HEK293 (cell line): Measurements from ENCODE around the gene FAM174B.

ENCODE experiments used
- CTCF ChIA-PET: fragments of 350-600 bp; formaldehyde crosslinking; extraction: SDS; loops from one replicate; lab custom pipeline; 2021; ENCODE audit warnings: antibody characterized with exemption; lab: Yijun Ruan, JAX
- POLR2A ChIA-PET: fragments of 300-600 bp; formaldehyde crosslinking; extraction: SDS; loops from one replicate; lab custom pipeline; 2020; ENCODE audit warnings: antibody characterized with exemption, inconsistent platforms; lab: Yijun Ruan, JAX
- H3K27ac ChIP-seq: fragments of 200-500 bp; sonication (Bioruptor generic); 2 replicates; pipeline ENCODE4 v1.5.1; 2014; ENCODE audit warnings: low read depth, low read length, control low read depth, inconsistent platforms; ENCODE audit errors: extremely low read depth
- H3K36me3 ChIP-seq, 2 experiments: fragments of 200-500 bp in 1 of 2; sonication (Bioruptor generic) in 1 of 2; 1 replicate in 1 of 2; 2 replicates in 1 of 2; pipeline ENCODE4 v1.5.1; 2014 to 2017; ENCODE audit warnings: inconsistent platforms in 2 of 2, low read length in 2 of 2; ENCODE audit not compliant: control insufficient read depth in 2 of 2, insufficient read depth in 1 of 2
- H3K4me1 ChIP-seq: fragments of 200-500 bp; sonication (Bioruptor generic); 2 replicates; pipeline ENCODE4 v1.5.1; 2014; ENCODE audit warnings: mild to moderate bottlenecking, low read length, inconsistent platforms; ENCODE audit not compliant: control insufficient read depth, insufficient read depth
- H3K4me3 ChIP-seq: 2 replicates; pipeline ENCODE4 v1.5.1; 2011; ENCODE audit warnings: low read depth, mild to moderate bottlenecking, control low read depth, low read length, moderate library complexity
- H3K9me3 ChIP-seq: fragments of 200-500 bp; sonication (Bioruptor generic); 2 replicates; pipeline ENCODE4 v1.5.1; 2014; ENCODE audit warnings: low read depth, low read length, inconsistent platforms; ENCODE audit not compliant: control insufficient read depth, insufficient read depth
- AEBP2 ChIP-seq: fragments of 450-650 bp; formaldehyde crosslinking; IDR thresholded peaks from 2 replicates; pipeline ENCODE4 v1.5.1; 2016; ENCODE audit warnings: missing biosample characterization, missing genetic modification characterization, borderline replicate concordance
- EGR2 ChIP-seq: fragments of 450-650 bp; formaldehyde crosslinking; IDR thresholded peaks from 2 replicates; pipeline ENCODE4 v1.5.1; 2016; ENCODE audit warnings: low read depth, missing biosample characterization, missing genetic modification characterization
- KLF16 ChIP-seq: fragments of 450-650 bp; formaldehyde crosslinking; IDR thresholded peaks from 2 replicates; pipeline ENCODE4 v1.5.1; 2017; ENCODE audit warnings: missing biosample characterization, missing genetic modification characterization
- MYNN ChIP-seq: fragments of 450-650 bp; formaldehyde crosslinking; IDR thresholded peaks from 2 replicates; pipeline ENCODE4 v1.5.1; 2016; ENCODE audit warnings: missing biosample characterization, missing genetic modification characterization, borderline replicate concordance
- PRDM1 ChIP-seq: fragments of 450-650 bp; formaldehyde crosslinking; IDR thresholded peaks from 2 replicates; pipeline ENCODE4; 2016; ENCODE audit warnings: missing biosample characterization, missing genetic modification characterization
- PRDM10 ChIP-seq: fragments of 450-650 bp; formaldehyde crosslinking; IDR thresholded peaks from 2 replicates; pipeline ENCODE4 v1.5.1; 2016; ENCODE audit warnings: missing biosample characterization, missing genetic modification characterization
- ZBTB26 ChIP-seq: fragments of 450-650 bp; formaldehyde crosslinking; optimal IDR thresholded peaks from 2 replicates; pipeline ENCODE3; 2016; ENCODE audit warnings: missing biosample characterization, mild to moderate bottlenecking, missing genetic modification characterization
- ZFHX2 ChIP-seq: fragments of 450-650 bp; formaldehyde crosslinking; conservative IDR thresholded peaks from 2 replicates; pipeline ENCODE4 v1.5.1; 2016; ENCODE audit warnings: missing biosample characterization, missing genetic modification characterization
- ZIC2 ChIP-seq: fragments of 450-650 bp; formaldehyde crosslinking; IDR thresholded peaks from 2 replicates; pipeline ENCODE4 v1.5.1; 2016; ENCODE audit warnings: missing biosample characterization, missing genetic modification characterization
- ZNF16 ChIP-seq: fragments of 450-650 bp; formaldehyde crosslinking; IDR thresholded peaks from 2 replicates; pipeline ENCODE4 v1.5.1; 2016; ENCODE audit warnings: low read depth, missing biosample characterization, missing genetic modification characterization
- ZNF335 ChIP-seq: fragments of 450-650 bp; formaldehyde crosslinking; conservative IDR thresholded peaks from 2 replicates; pipeline ENCODE4 v1.5.1; 2016; ENCODE audit warnings: missing biosample characterization, missing genetic modification characterization
- ZNF518A ChIP-seq: fragments of 450-650 bp; formaldehyde crosslinking; conservative IDR thresholded peaks from 2 replicates; pipeline ENCODE4 v1.5.1; 2016; ENCODE audit warnings: low read depth, missing biosample characterization, missing genetic modification characterization
- ZNF629 ChIP-seq: fragments of 450-650 bp; formaldehyde crosslinking; IDR thresholded peaks from 2 replicates; pipeline ENCODE4 v1.5.1; 2017; ENCODE audit warnings: missing biosample characterization, missing genetic modification characterization
- ZNF654 ChIP-seq: fragments of 450-650 bp; formaldehyde crosslinking; IDR thresholded peaks from 2 replicates; pipeline ENCODE4 v1.5.1; 2016; ENCODE audit warnings: low read depth, missing biosample characterization, missing genetic modification characterization
- ZNF677 ChIP-seq: fragments of 450-650 bp; IDR thresholded peaks from 2 replicates; pipeline ENCODE4 v1.5.0; 2018; ENCODE audit warnings: missing biosample characterization, mild to moderate bottlenecking, missing genetic modification characterization, moderate library complexity
- TF ChIP-seq, protein P1 (sequence below): fragments of 450-650 bp; formaldehyde crosslinking; IDR thresholded peaks from 2 replicates; pipeline ENCODE4 v1.5.1; 2016; ENCODE audit warnings: missing biosample characterization, missing genetic modification characterization

FAM174B gene

DNA sequence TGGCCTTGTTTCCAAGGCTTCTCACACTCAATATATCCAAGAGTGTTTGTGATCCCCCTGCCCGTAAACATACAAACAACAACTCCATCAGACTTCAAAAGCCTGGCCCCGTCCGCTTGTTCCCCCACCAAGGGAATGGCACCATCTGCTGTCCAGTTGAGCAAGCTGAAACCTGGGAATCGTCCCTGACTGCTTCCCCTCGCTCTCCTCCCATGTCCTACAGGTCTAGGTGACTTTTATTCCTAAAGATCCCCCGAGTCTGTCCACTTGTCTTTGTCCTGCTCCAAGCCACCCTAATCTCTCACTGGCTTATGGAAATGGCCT lies 27.9 kb upstream of the FAM174B start:
- peak; percentile 33 for TF ChIP-seq ZNF654 (tag by site-specific recombination)
- TF ChIP-seq, protein P1, sequence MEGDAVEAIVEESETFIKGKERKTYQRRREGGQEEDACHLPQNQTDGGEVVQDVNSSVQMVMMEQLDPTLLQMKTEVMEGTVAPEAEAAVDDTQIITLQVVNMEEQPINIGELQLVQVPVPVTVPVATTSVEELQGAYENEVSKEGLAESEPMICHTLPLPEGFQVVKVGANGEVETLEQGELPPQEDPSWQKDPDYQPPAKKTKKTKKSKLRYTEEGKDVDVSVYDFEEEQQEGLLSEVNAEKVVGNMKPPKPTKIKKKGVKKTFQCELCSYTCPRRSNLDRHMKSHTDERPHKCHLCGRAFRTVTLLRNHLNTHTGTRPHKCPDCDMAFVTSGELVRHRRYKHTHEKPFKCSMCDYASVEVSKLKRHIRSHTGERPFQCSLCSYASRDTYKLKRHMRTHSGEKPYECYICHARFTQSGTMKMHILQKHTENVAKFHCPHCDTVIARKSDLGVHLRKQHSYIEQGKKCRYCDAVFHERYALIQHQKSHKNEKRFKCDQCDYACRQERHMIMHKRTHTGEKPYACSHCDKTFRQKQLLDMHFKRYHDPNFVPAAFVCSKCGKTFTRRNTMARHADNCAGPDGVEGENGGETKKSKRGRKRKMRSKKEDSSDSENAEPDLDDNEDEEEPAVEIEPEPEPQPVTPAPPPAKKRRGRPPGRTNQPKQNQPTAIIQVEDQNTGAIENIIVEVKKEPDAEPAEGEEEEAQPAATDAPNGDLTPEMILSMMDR (tag by site-specific recombination), result peak; percentile 75
- no peak for TF ChIP-seq AEBP2 (tag by site-specific recombination)
- no peaks in the 10 kb centered on the region; the same call in 1 of the 2 replicates for H3K9me3 ChIP-seq
- no peaks in the 10 kb centered on the region for H3K4me1 ChIP-seq
- CTCF ChIA-PET, result interaction anchor here (1.0 to 1.1 kb wide), 2 partner anchors 9 to 292 kb away, joined by 3 read pairs; no protein-coding TSS in a partner anchor
- no peak overlapping the region for H3K4me3 ChIP-seq
- no peak overlapping the region for H3K27ac ChIP-seq
- no peaks in the 10 kb centered on the region for H3K36me3 ChIP-seq
- POLR2A ChIA-PET, result no interaction called here

- H3K4me1 ChIP-seq, result no peaks in the 10 kb centered on the region
- POLR2A ChIA-PET, result no interaction called here
- TF ChIP-seq ZFHX2 (tag by site-specific recombination) (peak; percentile 34), ZNF16 (tag by site-specific recombination) (no peak), EGR2 (tag by site-specific recombination) (peak; percentile 64)
- TF ChIP-seq, all 188 proteins: peak for 2
- CTCF ChIA-PET, result interaction anchor here (0.6 to 1.5 kb wide), 5 partner anchors 10 to 291 kb away, joined by 3 read pairs; no protein-coding TSS in a partner anchor
- no peaks in the 10 kb centered on the region for H3K36me3 ChIP-seq
- no peaks in the 10 kb centered on the region for H3K9me3 ChIP-seq
- no peak overlapping the region for H3K27ac ChIP-seq
- H3K4me3 ChIP-seq, result no peak overlapping the region
Observed at GRCh38 chr15:92682741-92683510, 27.4 kb upstream of the FAM174B start.

GRCh38 chr15:92681141-92681631 lies 25.6 kb upstream of the FAM174B start:
- Histone ChIP-seq H3K36me3 (no peaks in the 10 kb centered on the region), H3K4me1 (no peaks in the 10 kb centered on the region), H3K9me3 (no peaks in the 10 kb centered on the region), H3K27ac (no peak overlapping the region), H3K4me3 (no peak overlapping the region)
- POLR2A ChIA-PET, result no interaction called here
- CTCF ChIA-PET, result interaction anchor here (0.6 to 0.7 kb wide), 2 partner anchors 10 to 522 kb away, joined by 3 read pairs; no protein-coding TSS in a partner anchor
- no peak for TF ChIP-seq ZBTB26 (tag by site-specific recombination)
- peak; percentile 39 for TF ChIP-seq ZNF629 (tag by site-specific recombination)
- TF ChIP-seq KLF16 (tag by site-specific recombination), result no peak
- no peak for TF ChIP-seq PRDM10
- TF ChIP-seq ZNF518A (tag by site-specific recombination), result no peak
- no peak for TF ChIP-seq PRDM1 (tag by site-specific recombination)
- no peak for TF ChIP-seq ZNF677
- TF ChIP-seq ZIC2 (tag by site-specific recombination), result no peak
- TF ChIP-seq ZNF335, result 0 out of 2 replicates have a peak, but pooled peaks have one; percentile 13
- no peak for TF ChIP-seq MYNN (tag by site-specific recombination)
